ENCODE measurements around the gene LARP4B.
A peak's percentile ranks its signal among the peaks of the same experiment; 100 is the strongest.
"Not testable (repeated sequence)": the region's sequence is repeated elsewhere in the genome, so short reads cannot be mapped to it uniquely, and the experiment has no call there.

LARP4B gene

DNA sequence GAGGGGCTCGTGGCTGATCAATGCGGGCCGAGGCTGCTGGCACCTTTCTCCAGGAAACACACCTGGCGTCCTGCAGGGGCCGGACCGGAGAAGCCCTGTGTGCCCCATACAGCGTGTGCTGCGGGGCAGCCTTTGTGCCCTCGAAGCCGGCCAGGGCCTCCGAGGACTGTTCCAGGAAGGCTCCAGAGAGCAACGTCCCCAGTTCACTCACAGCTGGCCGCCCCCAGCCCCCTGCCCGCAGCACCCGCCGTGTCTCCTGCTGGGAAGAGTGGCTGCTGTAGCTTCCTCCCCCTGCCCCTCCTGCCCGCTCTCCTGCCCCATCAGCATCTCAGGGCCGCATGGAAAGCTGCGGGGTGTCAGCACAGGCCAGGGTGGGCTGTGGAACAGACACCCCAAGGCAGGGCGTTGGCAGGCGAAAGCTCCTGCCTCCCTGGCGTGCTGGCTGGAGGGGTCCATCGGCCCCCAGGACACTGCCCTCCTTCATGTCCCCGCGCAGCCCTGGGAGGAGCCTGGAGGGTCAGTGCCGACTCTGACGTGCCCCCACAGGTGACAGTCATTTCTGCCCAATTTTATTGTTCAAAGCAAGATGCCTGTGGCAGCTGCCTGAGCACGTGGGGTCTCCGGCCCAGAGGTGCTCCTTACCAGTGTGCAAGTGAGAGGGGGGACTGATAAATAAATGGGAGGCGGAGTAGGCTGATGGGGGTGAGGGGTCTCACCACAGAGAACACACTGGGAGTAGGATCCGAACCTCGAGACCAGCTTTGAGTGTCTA is 146.2 kb downstream of the LARP4B start:
- no peak for DNase-seq

DNA sequence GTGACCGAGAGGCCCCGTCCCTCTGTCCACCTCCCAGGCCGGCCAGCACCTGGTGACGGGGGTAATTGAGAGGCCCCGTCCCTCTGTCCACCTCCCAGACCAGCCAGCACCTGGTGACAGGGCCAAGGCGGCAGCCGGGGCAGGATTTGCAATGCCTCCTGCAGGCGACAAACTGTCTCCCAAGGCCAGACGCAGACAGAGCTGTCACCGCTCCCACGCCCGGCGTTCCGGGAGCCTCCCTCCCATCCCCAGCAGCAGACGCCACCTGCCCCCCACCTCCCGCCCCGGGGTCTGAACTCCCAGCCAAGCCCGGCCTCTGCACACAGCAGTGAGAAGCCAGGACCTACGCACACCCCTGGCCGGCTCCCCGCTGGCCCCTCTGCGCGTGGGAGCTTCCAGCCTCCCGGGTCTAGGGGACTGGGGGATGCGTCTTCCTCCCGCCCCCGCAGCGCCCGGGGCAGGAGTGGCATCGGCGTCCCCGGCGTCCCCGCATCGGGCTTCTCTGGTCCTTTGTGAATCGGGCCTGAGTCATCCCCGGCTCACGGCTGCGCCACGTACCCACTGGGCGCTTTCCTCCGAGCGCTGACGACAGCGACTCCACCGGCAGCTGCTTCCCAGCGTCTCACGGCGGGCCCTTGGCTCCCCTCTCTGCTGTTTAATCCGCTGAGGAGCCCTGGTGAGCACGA is 147.0 kb downstream of the LARP4B start:
- DNase-seq: peak; percentile 30

DNA sequence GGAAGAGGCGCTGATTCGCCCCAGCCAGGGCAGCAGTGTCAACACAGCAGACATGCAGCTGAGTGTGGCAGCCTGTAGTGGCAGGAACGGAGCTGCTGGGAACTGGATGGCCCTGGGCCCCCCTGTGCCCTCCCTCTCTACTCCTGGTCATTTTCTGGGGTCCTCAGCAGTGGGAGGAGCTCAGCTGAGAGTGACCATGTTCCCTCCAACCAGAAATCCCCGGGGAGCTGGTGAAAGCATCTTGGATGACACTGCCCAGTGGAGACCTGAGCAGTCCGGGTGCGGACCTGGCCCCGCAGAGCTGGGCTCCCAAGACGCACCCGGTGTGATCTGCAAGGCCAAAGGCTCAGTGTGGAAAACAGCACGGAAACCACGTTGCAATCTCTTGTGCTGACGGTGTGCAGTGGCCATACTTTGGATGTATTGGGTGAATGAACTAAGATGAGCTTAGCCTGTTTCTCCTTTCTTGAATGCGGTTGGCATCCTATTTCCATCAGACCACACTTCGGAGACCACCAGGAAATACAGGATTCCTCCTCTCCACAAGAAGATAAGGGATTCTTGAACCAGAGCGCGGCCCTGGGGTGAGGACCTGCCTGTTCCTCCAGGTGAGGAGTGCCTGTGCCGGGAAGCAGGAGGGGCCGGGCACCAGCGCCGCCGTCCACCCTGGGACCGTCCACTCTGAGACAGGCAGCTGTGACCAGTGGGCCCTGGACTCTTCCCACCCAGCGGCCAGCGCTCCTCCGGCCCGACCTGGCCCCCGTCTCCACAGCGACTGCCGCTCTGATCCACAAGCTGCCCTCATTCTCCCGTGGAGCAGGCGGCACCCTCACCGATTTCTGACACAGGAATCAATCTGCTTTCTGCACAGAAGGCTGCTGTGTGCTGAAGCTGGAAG is 148.5 kb downstream of the LARP4B start:
- no peak for DNase-seq

DNA sequence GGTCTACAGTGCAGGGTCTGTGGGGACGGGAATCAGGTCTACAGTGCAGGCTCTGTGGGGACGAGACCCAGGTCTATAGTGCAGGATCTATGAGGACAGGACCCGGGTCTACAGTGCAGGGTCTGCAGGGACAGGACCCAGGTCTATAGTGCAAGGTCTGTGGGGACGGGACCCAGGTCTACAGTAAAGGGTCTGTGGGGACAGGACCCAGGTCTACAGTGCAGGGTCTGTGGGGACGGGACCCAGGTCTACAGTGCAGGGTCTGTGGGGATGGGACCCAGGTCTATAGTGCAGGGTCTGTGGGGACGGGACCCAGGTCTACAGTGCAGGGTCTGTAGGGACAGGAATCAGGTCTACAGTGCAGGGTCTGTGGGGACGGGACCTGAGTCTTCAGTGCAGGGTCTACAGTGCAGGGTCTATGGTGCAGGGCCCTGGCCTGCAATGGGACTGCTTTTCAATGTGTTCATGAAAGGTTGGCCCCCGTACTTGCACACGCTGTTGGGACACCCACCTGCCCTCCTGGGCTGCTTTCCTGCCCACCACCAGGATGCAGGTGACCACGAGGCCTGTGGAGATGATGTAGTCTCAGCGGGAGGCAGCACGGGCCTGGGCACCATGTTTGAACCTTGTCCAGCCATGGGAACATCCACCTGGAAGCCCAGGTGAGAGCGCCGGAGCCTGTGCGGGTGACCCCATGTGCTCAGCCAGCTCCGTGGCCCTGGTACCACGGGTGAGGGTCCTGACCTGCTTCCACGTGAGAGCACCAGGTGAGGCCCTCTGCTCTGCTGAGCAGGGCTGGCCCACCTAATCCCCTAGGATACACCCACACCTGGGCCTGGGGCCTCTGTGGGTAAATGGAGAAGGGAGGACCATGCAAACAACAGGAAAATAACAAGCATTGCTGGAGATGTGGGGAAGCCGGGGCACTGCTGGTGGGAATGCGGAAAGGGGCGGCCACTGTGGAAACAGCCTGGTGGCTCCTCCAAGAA is 150.7 kb downstream of the LARP4B start:
- no peak for DNase-seq

- DNase-seq: no peak
These were observed 152.7 kb downstream of the LARP4B start for GRCh38 chr10:778626-779330.

GRCh38 chr10:777913-778479 is 153.5 kb downstream of the LARP4B start:
- no peak for DNase-seq

DNA sequence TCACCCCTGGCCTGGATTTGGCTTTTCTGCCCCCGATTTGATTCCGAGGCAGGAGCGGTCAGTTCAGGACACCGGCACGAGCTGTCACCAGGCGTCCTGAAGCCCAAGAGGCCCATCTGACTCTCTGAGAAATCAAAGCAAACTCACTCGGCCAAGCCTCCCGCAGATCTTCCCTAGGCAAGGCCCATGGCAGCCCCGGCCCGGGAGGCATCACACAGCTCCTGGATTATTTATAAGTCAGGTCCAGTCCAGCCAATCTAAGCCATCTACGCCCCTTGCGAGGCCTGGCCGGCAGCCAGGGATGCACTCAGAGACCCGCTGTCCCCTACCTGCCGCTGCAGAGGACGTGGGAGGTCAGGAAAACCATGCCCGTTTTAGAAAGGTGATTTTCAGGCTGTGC is 154.7 kb downstream of the LARP4B start:
- DNase-seq: no peak

DNA sequence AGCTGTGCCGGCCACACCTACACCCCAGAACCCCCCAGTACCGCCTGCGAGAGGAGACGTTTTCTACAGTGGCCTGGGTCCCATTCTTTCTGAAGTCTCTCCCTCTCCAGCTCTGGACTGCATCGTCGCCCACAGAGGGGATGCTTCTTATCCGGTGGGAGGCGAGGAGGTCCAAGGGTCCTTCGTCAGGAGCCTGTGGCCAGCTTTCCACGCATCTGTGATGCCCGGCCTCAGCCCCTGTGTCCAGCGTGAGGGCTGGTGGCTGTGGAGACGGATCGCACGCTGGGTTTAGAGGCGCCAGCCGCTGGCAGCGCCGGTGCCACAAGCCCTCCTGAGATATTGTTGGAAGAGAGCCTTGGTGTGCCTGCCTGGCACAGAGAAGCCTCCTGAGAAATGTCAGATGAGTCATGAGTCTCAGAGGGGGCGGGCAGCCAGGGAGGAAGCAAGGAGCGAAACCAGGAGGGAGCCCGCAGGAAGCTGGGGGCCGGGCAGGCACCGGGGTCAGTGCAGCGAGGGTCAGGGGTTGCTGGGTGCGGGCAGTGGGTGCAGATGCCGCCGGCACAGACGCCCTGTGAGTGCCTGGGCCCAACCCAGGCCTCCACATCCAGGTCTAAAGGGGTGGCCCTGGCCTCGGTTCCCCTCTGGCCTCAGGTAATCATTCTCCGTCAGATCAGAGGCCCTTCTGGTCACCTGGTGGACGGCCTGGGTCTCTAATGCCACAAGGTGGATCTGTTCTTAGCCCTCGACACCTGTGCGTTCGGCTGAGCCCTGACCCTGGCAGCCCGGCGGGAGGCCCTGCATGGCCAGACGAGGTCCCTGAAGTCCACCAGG is 156.0 kb downstream of the LARP4B start:
- no peak for DNase-seq

GRCh38 chr10:774661-775244 is 156.8 kb downstream of the LARP4B start:
- no peak for DNase-seq

DNA sequence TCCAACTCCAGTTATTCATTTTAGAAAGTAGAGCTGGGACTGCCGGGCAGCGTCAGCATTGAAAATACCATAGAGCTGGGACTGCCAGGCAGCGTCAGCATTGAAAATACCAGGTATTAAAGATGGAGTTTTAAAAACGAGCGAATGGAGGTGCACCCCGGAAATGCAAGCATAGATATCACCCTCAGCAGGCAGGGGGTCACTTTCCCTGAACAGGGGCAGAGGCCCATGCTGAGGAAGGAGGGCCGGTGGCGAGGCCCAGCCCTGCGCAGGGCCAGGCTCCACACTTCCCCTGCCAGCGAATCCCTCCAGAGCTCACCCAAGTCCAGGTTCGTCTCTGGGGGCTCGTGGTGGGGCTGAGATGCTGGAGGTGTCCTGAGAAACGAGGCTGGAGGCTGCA is 157.3 kb downstream of the LARP4B start:
- no peak for DNase-seq

DNA sequence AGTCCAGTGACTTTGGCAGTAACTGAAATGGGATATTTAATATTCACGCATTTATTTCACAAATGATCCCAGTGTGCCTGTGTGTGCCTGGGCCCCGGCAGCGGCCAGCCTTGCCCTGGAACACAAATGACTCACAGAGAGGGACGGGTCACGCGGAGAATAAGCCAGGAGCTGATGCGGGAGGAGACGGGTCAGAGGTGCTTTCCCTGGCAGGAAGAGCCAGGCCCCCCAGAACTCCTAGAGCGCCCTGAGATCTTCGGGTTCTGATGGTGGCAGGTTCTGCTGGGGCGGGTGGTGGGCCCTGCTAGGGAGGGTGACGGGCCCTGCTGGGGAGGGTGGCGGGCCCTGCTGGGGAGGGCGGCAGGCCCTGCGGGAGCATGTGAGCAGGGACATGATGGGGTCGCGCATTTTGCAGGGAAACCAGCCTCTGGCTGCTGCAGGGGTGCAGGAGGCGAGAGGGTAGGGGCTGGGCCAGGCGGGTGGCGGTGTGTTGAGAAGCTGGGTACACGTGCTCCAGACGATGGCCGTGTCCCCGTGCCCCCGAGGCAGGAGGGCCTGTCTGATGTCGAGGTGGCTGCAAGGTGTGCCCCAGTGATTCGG is 157.8 kb downstream of the LARP4B start:
- DNase-seq: no peak

GRCh38 chr10:772227-772637 is 159.3 kb downstream of the LARP4B start:
- DNase-seq: no peak

DNA sequence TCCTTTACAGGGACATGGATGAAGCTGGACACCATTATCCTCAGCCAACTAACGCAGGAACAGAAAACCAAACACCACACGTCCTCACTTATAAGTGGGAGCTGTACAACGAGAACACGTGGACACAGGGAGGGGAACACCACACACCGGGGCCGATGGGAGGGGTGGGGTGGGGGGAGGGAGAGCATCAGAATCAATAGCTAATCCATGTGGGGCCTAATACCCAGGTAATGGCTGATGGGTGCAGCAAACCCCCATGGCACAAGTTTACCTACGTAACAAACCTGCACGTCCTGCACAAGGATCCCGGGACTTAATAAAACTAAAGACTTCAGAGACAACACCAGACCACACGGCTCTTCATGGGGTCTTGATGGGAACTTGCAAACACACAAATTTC is 159.9 kb downstream of the LARP4B start:
- DNase-seq: no peak

GRCh38 chr10:770975-771374 is 160.5 kb downstream of the LARP4B start:
- no peak for DNase-seq

GRCh38 chr10:770048-770712 is 161.3 kb downstream of the LARP4B start:
- DNase-seq: not testable (repeated sequence)

DNA sequence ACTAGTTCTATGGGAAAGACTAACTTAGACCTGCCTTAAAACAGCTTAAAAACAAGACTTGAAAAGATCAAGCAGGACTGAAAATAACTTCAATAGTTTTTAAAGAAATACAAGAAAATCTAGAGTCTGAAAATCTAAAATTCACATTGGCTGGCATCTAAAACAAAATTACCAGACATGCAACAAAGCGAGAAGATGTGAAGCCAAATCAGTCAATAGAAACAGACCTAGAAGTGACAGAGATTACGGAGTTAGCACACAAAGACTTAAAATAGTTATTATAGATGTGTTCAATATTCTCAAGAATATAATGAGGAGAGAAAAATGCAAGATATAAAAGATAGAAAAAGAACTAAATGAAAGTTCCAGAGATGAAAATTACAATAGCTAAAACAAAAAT is 163.7 kb downstream of the LARP4B start:
- DNase-seq: no peak

- no peak for DNase-seq
These were observed 164.3 kb downstream of the LARP4B start for GRCh38 chr10:767211-767610.

GRCh38 chr10:761376-761775 is 170.1 kb downstream of the LARP4B start:
- peak; percentile 6 for DNase-seq

DNA sequence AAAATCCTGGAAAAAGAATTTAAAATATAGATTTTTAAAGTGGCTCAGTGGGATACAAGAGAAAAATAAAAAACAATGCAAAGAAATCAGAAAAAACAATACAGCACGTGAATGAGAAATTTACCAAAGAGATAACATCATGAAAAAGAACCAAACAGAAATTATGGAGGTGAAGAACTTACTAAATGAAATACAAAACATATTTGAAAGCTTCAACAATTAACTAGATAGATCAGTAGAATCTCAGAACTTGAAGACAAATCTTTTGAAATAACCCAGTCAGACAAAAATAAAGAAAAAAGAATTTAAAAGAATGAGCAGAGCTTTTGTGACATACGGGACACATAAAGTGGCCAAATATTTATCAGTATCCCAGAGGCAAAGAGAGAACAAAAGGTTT is 170.9 kb downstream of the LARP4B start:
- no peak for DNase-seq
